GM19328 (cell line): Measurements from ENCODE around the gene FZD10.

Experiments used
- ATAC-seq: cut with Tn5 transposase; IDR thresholded peaks from one replicate; pipeline ENCODE4 v1.9.1; 2021; ENCODE audit warnings: mild to moderate bottlenecking, moderate library complexity; ENCODE audit not compliant: unreplicated experiment

FZD10 gene

DNA sequence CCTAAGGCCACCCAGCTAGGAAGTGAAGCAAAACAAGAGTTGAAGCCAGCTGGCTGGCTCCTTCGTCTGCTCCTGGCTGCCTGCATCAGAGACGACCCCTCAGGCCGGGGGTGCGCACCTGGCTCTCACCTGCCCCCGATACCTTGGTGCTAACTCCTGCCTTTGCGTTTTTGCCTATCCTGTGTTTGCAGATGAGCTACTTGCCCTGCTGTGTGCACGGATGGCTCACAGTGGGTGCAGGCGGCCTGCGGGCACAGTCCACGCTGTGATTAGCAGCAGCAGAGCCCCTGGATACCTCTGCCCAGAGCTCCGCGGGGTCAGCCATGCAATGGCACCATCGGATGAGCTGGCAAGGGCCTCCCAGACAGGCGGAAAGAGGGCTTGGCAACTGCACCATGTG is 31.2 kb upstream of the FZD10 start:
- ATAC-seq = no peak

DNA sequence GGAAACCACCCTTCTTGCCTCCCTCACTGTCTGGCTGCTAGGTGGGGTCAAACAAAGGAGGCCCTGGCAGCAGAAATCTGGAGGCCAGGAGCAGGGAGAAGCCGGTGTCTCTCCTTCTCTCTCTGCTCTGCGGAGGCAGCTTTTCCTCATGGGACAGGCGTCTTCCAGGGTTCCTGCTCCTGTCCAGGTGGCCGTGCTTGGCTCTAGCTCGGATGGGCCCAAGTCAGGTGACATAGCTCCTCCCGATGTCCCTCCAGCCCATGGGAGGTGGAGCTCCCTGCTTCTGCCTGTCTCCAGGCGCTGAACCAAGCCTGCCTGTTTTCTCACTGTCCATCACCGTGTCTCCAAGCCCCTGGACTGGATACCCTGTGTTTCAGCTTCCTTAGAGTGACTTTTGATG is 30.5 kb upstream of the FZD10 start:
- ATAC-seq = no peak

DNA sequence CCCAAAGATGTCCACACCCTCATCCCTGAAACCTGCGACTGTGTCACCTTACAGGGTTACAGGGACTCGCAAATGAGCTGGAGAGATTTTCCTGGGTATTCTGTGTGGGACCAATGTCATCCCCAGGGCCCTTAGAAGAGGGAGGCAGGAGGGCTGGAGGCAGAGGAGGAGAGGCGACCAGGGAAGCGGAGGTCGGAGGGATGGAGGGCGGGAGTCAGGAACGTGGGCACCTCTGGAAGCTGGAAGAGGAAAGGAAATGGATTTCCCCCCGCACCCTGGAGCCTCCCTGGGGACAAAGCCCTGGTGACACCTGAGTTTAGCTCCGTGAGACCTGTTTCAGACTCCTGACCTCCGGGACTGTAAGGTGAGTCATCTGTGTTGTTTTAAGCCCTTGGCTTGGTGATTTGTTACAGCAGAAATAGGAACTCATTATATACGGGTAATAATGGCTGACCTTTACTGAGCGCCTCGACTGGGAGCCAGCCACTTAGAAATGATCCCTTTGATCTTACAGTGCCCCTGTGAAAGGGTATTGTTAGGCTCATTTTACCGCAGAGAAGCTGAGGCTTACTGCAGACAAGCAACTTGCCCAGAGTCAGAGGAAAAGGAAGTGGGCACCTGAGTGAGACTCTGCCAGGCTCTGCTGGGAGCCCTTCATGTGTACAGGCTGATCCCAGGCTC is 29.3 kb upstream of the FZD10 start:
- ATAC-seq = no peak

DNA sequence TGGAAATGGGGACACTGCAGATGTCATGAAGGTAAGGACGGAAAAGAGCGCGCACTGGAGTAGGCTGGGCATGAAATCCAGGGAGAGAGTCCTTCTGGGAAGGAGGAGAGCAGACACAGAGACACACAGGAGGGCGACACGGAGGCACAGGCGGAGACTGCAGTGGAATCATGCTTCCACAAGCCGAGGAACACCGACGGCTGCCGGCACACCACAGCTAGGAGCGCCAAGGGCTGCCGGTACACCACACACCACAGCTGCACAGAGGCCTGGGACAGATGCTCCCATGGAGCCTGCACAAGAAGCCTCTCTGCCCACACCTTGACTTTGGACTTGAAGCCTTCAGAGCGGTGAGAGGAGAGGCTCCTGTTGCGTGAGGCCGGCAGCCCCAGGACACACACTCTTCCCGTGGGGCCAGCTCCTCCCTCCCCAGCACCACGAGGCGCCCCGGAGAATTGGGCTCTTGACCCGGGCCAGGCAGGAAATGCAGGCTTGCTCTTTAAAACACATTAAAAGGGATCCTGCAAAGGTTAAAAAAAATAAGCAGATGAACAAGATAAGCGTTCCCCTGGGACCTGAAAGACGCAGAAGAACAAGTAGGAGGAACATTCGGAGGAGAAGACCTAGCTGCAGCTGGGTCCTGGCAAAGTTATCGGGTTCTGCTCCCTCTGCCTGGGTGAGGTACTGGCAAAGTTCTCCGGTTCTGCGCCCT is 28.3 kb upstream of the FZD10 start:
- ATAC-seq = no peak

DNA sequence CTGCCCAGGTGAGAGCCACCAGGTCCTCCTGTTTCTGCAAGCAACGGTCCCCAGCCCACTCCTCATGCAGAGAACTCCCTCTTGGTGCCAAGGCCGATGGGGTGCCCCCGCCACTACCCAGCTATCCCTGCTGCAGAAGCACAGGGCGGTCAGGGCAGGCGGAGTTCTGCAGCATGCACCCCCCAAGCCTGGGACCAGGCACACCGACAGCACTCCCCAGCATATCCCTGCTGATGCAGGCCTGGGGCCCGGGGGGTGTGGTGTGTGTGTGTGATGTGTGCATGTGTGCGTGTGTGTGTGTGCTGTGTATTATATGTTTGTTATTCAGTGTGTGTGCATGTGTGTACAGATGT is 27.7 kb upstream of the FZD10 start:
- ATAC-seq = no peak

DNA sequence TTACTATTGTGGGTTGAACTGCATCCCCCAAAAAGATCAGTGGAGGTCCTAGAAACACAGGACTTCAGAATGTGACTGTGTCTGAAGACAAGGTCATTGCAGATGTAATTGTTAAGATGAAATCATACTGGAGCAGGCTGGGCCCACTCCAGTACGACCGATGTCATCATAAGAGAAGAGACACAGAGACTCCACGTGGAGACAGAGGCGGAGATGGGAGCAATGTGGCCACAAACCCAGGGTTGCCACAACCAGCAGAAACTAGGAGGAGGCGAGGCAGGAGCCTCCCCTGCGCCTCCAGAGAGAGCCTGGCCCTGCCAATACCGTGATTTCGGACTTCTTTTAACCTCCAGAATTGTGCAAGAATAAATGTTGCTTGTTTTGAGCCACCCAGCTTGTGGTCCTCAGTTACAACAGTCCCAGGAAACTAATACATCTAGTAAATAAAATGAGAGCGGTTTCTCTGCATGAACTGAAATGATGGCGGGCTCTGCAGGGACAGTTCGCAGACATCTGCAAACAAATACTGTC is 25.7 kb upstream of the FZD10 start:
- ATAC-seq = no peak

DNA sequence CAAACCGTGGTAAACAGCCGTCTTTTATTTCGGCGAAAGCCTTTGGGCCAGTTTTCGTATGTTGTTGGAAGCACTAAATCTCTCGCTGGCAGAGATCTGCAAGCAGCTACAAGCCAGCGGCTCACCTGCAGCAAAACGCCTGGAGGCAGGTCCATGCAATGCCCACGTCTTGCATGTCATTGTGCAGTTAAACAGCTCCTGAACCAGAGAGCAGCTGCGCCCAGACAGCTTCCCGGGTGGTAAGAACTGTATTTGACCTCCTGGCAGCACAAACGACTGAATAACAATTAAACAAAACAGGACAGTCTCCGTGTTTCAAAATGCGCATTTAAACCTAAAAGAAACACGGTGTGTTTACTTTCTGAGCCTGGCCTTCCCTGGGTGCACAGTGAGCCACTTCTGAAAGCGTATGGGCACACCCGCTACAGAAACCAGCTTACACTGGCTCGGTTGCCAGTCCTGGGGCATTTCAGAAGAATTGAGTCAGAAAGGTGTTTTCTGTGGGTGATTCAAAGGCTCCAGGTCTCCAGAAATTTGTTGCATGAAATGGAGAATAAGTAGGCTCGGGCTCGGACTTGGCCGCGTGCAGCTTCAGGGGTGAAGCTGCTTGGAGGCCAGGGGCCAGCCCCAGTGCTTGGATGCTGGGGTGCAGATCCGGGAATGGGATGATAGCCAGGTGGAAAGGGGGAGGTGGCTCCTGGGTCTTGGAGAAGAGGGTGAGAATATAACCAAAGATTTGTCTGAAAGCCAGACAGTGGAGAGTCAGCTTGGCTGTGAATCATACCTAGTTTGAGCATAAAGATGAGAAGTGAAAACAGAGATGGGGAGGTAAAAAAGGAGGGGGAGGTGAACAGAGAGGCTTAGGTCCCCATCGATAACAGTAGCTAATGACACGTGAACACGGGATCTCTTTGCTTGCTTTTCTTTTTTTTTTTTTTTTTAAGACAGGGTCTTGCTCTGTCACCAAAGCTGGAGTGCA is 24.9 kb upstream of the FZD10 start:
- no peak for ATAC-seq

DNA sequence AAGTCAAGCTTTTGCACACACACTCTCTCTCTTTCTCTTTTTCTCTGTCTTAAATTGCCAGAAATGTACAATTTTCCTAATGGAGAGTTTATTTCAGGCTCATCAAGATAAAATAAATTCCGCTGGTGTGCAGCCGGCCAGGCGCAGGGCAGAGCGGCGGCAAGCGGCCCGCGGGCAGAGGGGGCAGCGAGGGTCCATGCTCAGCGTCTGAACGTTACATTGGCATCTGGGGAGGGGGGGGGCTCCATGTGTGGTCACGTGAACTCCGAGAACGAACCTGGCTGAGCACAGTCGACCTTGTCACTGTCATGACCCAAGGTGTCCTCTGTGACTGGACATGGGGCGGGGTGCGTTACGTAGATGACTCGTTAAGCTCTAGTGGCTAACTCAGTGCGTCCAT is 23.8 kb upstream of the FZD10 start:
- no peak for ATAC-seq

DNA sequence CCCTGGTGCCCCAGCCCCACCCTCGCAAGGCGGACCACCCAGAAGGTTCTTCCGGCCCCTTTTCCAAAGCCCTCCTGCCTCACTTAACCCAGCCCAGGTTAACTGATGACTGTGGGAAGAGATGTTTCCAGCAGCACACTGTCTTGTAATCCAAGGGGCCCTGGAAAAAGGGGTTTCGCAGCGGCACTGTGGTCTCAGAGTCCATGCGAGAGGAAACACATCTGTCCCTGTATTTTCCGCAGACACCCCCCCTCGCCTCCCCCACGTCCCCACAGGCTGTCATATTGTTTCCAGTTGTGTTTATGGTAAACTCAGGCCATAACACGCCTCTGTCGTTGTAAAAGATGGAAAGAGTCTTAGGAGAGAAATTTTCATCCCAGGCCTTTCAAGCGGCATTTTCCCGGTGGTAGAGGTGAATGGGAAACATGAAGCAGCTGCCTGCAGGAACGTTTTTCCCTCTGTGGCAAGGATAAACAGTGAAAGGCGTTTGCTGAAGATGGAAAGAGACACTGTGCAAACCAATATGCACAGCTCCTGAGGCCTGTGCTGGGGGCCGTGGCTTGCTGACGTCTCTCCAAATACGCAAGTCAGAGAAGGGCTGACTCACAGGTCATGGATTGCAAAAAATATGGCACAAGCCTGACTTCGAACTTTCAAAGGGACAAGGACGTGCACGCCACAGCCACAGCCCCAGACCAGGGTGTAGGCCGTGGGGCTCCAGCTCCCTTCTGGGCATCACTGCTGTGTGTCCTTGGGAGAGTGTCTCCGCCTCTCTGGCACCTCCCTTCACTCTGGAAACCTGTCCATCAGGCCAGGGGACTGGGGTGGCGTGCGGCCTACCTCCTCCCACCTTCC is 22.5 kb upstream of the FZD10 start:
- no peak for ATAC-seq

DNA sequence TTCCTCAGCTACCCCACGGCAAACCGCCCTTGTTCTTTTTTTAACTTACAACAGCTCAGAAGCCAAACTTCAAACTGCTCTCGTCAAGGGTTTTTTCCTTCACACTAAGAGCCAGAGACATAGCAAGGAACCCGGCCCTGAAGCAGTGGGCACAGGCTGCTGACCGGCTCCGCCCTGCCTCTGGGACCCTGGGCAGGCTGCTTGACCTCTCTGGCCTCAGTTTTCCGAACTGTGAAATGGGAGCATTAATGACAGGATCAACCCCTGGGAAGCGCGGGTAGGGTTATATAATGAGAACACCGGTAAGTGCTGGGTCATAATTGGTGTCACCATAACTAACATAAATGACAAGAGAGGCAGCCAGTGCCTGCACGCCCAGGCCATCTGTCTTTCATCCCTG is 21.2 kb upstream of the FZD10 start:
- no peak for ATAC-seq

DNA sequence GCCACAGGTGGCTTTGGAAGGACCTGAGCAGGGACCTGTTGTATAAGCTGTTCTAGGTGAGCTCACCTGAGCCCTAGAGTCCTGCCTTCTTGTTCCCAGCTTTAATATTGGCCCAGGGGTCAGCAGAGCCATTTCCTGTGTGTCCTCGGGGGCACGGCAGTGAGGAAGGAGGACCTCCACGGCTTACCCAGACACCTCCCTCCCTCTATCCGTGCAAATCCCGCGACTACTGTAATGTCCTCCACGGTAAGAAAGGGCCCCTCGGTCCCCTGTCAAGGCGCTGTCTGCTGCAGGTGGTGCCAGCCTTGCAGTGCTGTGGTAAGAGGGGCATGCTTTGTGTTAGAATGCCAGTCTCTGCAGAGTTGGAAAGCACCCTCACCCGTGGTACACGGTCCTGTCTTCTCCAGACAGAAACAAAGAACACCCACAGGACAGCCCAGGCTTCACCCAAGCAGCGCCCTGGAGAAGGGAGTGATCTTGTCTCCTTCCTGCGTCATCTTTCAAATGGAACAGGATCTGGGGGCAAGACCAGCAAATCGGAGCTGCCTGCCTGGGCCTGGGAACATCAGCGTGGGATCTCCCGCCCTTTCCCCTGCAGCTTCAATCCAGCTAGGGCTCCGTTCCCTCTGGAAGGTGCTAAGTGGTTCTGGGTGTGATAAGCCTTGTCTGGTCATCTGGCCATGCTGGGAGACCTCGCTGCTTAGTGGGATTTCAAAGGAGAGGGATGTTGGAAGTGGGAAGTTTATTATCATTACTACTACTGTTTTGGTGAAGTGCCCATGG is 20.2 kb upstream of the FZD10 start:
- ATAC-seq = no peak

DNA sequence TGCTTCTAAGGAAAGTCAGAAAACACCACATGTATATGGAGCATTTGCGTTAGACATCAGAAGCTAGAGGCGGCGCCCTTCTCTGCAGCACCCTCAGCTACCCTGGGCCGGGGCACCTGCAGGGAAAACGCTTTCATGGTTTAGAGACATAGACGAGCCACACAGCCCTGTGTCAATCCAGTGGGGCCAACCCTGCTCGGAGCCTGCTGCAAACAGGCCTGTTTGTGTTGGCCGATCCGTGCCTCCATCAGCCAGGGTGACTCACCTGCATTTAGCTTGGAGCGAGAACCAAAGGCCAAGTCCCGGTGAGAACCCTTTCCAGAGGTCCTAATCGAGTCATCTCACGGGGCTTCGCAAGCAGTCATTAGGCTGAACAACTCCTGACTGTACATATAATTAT is 19.5 kb upstream of the FZD10 start:
- no peak for ATAC-seq

DNA sequence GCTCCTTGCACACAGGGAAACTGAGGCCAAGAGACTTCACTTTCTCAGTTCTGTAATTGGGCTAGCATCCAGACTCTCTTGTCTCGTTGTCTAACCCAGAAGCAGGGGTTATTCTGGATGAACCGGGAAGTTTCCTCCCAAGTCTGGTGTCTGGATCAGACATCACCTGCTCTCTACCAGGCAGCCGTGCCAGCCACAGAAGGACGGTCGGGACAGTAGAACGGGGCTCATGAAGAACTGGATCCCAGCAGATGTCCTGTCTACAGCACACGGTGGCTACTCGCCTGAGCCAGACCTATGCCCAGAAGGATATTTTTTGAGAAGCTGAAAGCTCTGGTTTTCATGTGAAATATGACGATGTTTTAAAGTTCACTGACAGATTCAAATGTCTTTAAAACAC is 19.1 kb upstream of the FZD10 start:
- no peak for ATAC-seq

DNA sequence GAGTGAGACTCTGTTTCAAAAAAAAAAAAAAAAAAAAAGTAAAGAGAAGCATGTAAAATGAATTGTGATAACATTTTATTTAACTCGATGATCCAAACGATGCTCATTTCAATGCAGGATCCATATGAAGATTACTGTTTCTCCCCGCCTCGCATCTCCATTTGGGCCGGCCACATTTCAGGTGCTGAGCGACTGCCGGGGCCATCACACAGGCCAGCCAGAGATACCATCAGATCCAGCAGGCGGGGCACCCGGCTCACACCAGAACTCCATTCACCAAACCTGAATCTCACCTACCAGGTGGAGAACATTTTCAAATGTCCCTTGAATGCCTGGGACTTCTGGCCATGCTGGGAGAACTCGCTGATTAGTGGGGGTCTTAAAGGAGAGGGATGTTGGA is 18.0 kb upstream of the FZD10 start:
- ATAC-seq = no peak

DNA sequence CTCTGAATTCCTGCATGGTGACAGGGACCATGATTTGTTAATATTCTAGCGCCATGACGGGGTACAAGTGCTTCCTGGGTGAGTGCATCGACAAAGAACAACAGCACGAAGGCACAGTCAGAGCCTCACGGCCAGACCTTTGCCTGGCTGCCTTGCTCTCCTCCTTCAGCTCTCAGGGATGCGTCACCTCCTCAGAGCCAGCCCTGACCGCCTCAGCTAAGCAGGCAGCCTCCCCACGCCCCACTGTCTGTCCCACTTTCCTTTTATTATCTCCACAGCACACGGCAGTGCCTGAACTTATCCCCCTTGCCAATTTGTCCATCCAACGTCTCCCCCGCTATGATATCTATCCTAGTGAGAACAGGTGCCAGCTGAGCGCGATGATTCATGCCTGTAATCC is 16.5 kb upstream of the FZD10 start:
- ATAC-seq = no peak

DNA sequence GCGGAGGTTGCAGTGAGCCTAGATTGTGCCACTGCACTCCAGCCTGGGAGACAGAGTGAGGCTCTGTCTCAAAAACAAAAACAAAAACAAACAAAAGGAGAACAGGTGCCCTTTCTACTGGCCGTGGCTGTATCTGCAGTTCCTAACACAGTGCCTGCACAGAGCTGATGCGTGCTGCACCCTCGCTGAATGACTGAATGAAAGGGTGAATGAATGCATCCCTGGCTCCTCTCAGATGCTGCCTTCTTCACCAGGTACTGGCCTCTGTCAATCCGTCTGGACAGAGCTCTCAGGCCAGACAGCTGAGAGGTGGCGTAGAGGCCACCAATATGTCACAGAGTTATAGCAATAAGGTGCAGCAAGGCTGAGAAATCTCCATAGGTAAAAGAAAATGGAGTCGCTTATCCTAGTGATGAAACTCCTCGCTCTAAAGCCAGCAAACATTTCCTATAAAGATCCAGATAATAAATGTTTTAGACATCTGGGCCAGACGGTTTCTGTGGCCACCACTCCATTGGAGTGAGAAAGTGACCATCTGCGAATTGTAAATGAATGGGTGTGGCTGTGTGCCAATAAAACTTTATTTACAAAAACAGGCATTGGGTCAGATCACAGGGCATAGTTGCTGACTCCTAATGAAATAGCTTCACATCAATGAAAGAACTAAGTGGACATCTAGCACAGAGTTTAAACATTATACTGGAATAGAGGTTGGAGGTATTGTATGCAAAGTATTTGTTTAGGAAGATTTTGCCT is 15.9 kb upstream of the FZD10 start:
- no peak for ATAC-seq

DNA sequence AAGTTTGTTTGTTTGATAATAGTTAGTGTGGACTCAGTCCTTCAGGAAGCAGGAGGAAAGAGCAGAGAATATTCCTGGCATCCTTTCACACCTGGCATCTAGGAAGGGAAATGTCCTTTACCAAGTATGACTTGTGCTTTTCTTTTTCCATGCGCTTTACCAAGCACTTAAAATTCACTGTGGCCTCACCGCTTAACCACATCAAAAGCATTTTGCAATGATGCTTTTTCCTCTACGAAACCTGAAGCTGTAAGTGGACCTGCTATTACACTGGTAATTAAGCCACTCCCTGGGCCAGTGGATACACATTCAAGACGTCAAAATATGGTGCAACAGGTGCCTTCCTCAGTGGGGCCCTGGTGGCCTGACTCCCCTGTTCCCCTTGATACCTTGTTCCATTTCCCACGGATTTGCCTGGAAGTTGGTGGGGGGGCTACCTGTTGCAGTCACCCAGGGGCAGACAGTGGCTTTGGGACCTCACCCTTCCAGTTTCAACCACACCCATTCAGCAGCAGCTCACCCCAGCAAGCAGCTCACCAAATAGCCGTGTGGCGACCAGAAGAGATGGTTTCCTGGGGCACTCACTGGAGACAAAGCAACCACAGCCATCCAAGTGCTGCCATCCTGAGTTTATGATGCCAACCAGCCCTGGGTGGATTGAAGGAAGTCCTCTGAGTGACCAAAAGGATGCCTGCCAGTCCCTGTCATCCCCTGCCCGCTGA is 14.2 kb upstream of the FZD10 start:
- ATAC-seq = no peak

DNA sequence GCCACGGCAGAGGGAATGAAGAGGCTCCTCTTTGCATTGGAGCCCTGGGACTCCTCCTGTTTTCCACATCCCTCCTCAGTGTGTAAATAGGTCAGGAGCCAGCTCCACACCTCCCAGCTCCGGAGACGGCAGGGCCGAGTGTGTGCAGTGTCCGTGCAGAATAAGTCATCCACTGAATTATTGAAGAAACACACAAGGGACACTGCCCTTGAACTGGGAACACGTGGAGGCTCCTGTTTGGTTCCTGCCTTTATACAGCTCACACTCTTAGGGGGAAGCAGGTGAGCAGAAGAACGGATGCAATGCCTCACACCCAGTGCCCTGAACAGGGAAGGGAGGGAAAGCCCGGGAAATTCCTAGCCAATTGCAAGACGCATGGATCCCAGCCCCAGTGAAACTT is 10.4 kb upstream of the FZD10 start:
- no peak for ATAC-seq
